Right lobe of liver (tissue), 4 donors: ENCODE measurements around the gene RAB8B.

Source experiments
- POLR2A ChIP-seq: fragments of 450-650 bp; IDR thresholded peaks from one replicate; pipeline ENCODE4 v1.6.1; 2017; ENCODE audit warnings: antibody characterized with exemption, mild to moderate bottlenecking
- TF ChIP-seq, protein P1 (sequence below), 4 donors: fragments of 200-600 bp in 3 of 4; fragments of 450-650 bp in 1 of 4; IDR thresholded peaks; one replicate each; pipeline versions ENCODE4 v1.5.1 to v1.8.0; 2016 to 2022; ENCODE audit warnings: antibody characterized with exemption in 4 of 4, mild to moderate bottlenecking in 2 of 4
- donor health status: DM: no; HTN: no; CAD: no.
- donor health status: DM: no; HTN: no; CAD: no.
- donor health status: DM: no; HTN: yes; CAD: no.

DNA sequence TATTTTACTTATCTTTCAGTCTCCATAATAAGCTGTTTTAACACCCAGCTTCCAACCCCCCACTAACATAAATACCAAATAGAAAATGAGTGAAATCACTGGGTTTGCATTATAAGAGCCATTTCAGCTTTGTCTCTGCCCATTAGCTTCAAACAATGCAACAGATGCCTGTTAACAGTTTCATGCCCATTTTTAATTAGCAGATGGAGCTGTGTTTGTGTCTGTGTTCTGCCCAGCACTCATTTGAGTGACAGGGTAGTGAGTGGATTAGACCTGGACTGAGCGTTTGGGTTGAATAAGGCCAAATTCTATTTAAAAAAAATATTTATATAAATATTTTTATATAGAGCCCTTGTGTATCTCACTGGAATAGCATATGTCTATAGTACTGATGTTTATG is 7.4 kb downstream of the RAB8B start:
- TF ChIP-seq, protein P1, sequence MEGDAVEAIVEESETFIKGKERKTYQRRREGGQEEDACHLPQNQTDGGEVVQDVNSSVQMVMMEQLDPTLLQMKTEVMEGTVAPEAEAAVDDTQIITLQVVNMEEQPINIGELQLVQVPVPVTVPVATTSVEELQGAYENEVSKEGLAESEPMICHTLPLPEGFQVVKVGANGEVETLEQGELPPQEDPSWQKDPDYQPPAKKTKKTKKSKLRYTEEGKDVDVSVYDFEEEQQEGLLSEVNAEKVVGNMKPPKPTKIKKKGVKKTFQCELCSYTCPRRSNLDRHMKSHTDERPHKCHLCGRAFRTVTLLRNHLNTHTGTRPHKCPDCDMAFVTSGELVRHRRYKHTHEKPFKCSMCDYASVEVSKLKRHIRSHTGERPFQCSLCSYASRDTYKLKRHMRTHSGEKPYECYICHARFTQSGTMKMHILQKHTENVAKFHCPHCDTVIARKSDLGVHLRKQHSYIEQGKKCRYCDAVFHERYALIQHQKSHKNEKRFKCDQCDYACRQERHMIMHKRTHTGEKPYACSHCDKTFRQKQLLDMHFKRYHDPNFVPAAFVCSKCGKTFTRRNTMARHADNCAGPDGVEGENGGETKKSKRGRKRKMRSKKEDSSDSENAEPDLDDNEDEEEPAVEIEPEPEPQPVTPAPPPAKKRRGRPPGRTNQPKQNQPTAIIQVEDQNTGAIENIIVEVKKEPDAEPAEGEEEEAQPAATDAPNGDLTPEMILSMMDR (IDR thresholded peaks at IDR 0.05), result no peak
- no peak for TF ChIP-seq POLR2A
